Vagina (tissue), 2 donors: ENCODE data around the gene TIAM2.

Experiments
- POLR2A ChIP-seq, 2 donors: fragments of 450-650 bp; IDR thresholded peaks; one replicate each; pipeline ENCODE4 v1.6.1; 2017; ENCODE audit warnings: antibody characterized with exemption in 2 of 2, mild to moderate bottlenecking in 2 of 2, moderate library complexity in 2 of 2
- POLR2AphosphoS5 ChIP-seq, 2 donors: sonication (generic); formaldehyde crosslinking; IDR thresholded peaks; one replicate each; pipeline ENCODE4 v1.9.0; 2017; ENCODE audit warnings: antibody characterized with exemption in 2 of 2, mild to moderate bottlenecking in 2 of 2, low read depth in 1 of 2; ENCODE audit not compliant: insufficient read depth in 1 of 2
- TF ChIP-seq, protein P1 (sequence below), 3 experiments: fragments of 450-650 bp in 2 of 3; fragments of 200-600 bp in 1 of 3; sonication (generic) in 1 of 3; IDR thresholded peaks; one replicate each; pipeline ENCODE4 v1.5.1; 2017 to 2019; ENCODE audit warnings: antibody characterized with exemption in 3 of 3, mild to moderate bottlenecking in 2 of 3, moderate library complexity in 2 of 3

DNA sequence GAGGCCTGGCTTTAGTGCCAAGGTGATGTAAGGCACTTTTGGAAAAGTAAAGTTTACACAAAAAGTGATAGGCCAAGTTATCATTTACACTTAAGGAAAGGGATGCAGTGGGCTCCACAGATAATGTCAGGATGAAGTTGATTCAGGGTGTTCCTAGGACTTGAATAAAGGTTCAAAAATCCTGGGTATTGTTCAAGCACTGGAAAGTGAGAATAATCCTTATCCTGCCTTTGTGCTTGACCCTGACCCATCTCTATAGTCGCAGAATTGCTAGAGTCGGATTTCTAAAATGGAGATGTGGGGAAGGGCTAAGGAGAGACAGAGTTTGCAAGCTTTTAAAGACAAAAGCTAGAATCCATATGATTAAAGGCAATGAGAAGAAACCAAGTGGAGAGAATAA, 115.6 kb downstream of the TIAM2 start:
- TF ChIP-seq, protein P1, sequence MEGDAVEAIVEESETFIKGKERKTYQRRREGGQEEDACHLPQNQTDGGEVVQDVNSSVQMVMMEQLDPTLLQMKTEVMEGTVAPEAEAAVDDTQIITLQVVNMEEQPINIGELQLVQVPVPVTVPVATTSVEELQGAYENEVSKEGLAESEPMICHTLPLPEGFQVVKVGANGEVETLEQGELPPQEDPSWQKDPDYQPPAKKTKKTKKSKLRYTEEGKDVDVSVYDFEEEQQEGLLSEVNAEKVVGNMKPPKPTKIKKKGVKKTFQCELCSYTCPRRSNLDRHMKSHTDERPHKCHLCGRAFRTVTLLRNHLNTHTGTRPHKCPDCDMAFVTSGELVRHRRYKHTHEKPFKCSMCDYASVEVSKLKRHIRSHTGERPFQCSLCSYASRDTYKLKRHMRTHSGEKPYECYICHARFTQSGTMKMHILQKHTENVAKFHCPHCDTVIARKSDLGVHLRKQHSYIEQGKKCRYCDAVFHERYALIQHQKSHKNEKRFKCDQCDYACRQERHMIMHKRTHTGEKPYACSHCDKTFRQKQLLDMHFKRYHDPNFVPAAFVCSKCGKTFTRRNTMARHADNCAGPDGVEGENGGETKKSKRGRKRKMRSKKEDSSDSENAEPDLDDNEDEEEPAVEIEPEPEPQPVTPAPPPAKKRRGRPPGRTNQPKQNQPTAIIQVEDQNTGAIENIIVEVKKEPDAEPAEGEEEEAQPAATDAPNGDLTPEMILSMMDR (IDR thresholded peaks at IDR 0.05) = no peak
- no peak for TF ChIP-seq POLR2A (IDR thresholded peaks at IDR 0.05)
- no peak for TF ChIP-seq POLR2AphosphoS5 (IDR thresholded peaks at IDR 0.05; ENCODE audit: insufficient read depth in 1 of 2, low read depth in 1 of 2)
